ENCODE data around the gene HIVEP3. TPM values are rescaled to one million over a fixed set of nuclear protein-coding genes. Genes with fewer than 3 reads are reported as not detected.
A peak's percentile ranks its signal among the peaks of the same experiment; 100 is the strongest.

HIVEP3 gene
- total and polyA plus RNA-seq, 11 donors = 3.2 to 11.9 (median 5.0) TPM

DNA sequence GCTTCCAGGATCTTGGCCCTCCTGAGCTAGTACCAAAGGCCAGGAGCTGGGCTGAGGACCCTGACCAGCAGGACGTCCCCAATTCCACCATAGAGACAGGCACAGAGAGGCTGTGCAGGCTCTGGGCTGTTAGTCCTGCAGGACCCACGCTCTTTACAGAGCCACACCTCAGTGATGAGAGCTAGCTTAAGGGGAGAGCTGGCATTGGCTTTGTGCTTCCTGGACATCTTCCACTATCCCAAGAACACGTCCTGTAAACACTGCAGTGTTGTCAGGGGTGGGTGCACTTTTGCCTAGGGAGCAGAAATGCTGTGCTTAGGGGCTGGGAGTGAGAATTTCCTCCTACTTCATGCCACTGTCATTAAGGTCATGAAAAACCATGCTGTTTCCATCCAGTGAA is 342.5 kb downstream of the HIVEP3 start:
- WGBS, 4 donors = 57 to 72% (median 63%) methylated on average over 2 to 3 of the region's 3 CpGs

DNA sequence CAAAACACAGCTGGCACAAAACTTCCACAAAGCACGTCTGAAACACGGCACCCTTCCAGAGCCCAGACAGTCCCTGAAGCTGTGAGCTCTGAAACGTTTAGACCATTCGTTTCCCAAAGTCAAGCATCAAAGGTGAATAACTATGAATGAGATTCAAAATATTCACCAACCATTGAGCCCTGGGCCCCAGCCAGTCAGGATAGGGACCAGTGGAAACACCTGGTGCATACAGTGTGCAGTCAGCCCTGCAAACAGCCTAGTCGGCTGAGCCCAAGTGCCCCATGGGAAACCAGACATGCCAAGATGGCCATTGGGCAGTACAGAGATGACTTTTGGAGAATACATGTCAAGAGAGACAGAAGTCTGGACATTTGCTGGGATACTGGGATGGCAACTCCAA is 343.9 kb downstream of the HIVEP3 start:
- no peaks in the 10 kb centered on the region for H3K27me3 ChIP-seq
- peaks cover 0 to 10% (median 3%) of the 10 kb centered on the region in 12 donors for H3K4me1 ChIP-seq
- ATAC-seq = no peak
- intact Hi-C loops (cut with DNase I) = loop anchor here (2.0 to 10.0 kb wide), 16 partner anchors 58 to 600 kb away; partner anchors contain the start of gene HIVEP3 (in 1 of the 10)
- H3K36me3 ChIP-seq = peaks cover 0 to 28% (median 0%) of the 10 kb centered on the region in 9 donors
- no peaks in the 10 kb centered on the region for H3K9me3 ChIP-seq
- 66 to 71% (median 69%) methylated on average over 5 of the region's 5 CpGs for WGBS, 4 donors
- TF ChIP-seq, protein P1, sequence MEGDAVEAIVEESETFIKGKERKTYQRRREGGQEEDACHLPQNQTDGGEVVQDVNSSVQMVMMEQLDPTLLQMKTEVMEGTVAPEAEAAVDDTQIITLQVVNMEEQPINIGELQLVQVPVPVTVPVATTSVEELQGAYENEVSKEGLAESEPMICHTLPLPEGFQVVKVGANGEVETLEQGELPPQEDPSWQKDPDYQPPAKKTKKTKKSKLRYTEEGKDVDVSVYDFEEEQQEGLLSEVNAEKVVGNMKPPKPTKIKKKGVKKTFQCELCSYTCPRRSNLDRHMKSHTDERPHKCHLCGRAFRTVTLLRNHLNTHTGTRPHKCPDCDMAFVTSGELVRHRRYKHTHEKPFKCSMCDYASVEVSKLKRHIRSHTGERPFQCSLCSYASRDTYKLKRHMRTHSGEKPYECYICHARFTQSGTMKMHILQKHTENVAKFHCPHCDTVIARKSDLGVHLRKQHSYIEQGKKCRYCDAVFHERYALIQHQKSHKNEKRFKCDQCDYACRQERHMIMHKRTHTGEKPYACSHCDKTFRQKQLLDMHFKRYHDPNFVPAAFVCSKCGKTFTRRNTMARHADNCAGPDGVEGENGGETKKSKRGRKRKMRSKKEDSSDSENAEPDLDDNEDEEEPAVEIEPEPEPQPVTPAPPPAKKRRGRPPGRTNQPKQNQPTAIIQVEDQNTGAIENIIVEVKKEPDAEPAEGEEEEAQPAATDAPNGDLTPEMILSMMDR (IDR thresholded peaks at IDR 0.05) = no peak
- no peak for TF ChIP-seq POLR2A (IDR thresholded peaks at IDR 0.05)
- no peak overlapping the region for H3K27ac ChIP-seq
- DNase-seq = no peak
- H3K4me3 ChIP-seq = no peak overlapping the region

More for the DNA sequence above, 342.5 kb downstream of the HIVEP3 start:
- DNase-seq (no peak), ATAC-seq (no peak)
- Histone ChIP-seq H3K9me3 (no peaks in the 10 kb centered on the region), H3K4me1 (peaks cover 0 to 10% (median 3%) of the 10 kb centered on the region in 12 donors), H3K27me3 (no peaks in the 10 kb centered on the region), H3K4me3 (no peak overlapping the region), H3K36me3 (peaks cover 0 to 18% (median 0%) of the 10 kb centered on the region in 9 donors), H3K27ac (no peak overlapping the region)
- intact Hi-C loops (cut with DNase I) = loop anchor here (5.0 to 10.0 kb wide), 11 partner anchors 59 to 599 kb away; partner anchors contain the start of gene HIVEP3 (in 1 of the 10)
- TF ChIP-seq, protein P1 (IDR thresholded peaks at IDR 0.05) = no peak
- TF ChIP-seq POLR2A (IDR thresholded peaks at IDR 0.05) = no peak

DNA sequence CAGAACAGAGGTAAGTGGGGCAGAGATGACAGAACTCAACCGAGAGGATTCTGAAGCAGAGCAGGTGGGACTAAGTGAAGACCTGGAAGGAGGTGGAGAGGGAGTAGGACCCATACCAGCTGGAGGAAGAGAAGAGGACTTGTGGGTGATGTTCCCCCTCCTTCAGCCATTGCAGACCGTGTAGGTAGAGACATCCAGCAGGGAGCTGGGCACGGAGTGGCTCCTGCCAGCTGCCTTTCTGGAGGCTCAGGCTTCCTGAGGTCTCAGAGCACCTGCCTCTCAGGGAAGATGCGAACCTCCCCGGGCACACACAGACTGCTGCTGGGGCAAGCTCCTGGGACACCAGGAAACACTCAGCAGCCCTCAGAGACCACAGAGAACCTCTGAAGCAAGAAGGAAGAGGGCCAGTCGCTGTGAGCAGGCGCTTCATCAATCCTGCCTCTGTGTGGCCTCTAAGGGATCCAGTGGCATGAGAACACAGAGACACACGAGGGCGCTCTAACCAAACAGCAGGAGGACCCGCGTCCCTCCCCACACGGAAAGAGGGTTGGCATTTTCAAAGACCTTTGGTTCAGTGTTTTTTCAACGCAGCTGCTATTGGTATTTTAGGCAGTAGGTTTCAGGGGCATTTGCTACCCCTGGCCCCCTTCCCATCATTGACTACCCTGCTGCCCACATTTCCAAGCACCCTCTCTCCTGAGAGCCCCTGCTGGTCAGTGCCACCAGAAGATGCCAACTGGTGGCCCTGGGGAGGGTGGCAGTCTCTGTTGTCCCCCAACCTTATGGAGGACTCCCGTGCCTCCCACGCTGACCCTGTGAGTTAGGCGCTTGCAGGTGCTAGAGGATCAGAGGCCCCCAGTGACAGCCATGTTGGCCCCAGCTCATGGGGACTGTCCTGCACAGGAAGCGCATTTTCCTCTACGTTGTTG is 344.7 kb downstream of the HIVEP3 start:
- Histone ChIP-seq H3K27me3 (no peaks in the 10 kb centered on the region), H3K36me3 (peaks cover 0 to 24% (median 0%) of the 10 kb centered on the region in 9 donors), H3K9me3 (no peaks in the 10 kb centered on the region), H3K27ac (no peak overlapping the region), H3K4me3 (no peak overlapping the region), H3K4me1 (peaks cover 0 to 10% (median 3%) of the 10 kb centered on the region in 12 donors)
- ATAC-seq (peak; percentile 62 to 95 (median 92)), DNase-seq (peak; percentile 77 to 87 (median 82))
- intact Hi-C loops (cut with DNase I) = loop anchor here (2.0 to 10.0 kb wide), 13 partner anchors 57 to 601 kb away; partner anchors contain the start of gene HIVEP3 (in 1 of the 10)
- WGBS, 4 donors = 32 to 57% (median 35%) methylated on average over 10 to 18 of the region's 18 CpGs
- TF ChIP-seq, protein P1 (IDR thresholded peaks at IDR 0.05) = peak; percentile 83 to 93 (median 88)
- no peak for TF ChIP-seq POLR2A (IDR thresholded peaks at IDR 0.05)

DNA sequence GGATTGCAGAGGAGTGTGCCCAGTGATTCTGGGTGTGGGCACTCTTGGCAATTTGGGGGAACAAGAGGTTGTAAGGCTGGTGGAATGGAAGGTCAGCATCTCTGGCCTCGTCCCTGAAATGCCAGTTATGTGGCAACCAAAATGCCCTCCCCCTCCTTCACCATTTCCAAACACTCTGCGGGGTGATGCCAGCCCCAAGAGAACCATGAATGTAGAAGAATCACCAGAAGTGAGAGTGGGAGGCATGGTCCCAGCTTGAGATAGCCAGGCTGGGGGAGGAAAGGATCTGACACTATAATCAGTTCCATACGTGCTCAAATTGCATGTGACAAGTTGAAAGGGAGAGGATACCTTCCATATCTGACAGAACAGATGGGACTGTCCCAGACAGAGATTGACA is 345.5 kb downstream of the HIVEP3 start:
- no peak for TF ChIP-seq POLR2A (IDR thresholded peaks at IDR 0.05)
- TF ChIP-seq, protein P1 (IDR thresholded peaks at IDR 0.05) = no peak
- ATAC-seq (no peak), DNase-seq (no peak)
- intact Hi-C loops (cut with DNase I) = loop anchor here (5.0 to 10.0 kb wide), 11 partner anchors 56 to 602 kb away; partner anchors contain the start of gene HIVEP3 (in 1 of the 10)
- Histone ChIP-seq H3K27me3 (no peaks in the 10 kb centered on the region), H3K27ac (no peak overlapping the region), H3K9me3 (no peaks in the 10 kb centered on the region), H3K36me3 (peaks cover 0 to 24% (median 0%) of the 10 kb centered on the region in 9 donors), H3K4me1 (peaks cover 0 to 10% (median 3%) of the 10 kb centered on the region in 12 donors), H3K4me3 (no peak overlapping the region)
- WGBS, 4 donors = 92 to 94% (median 93%) methylated on average over 3 of the region's 3 CpGs

Measured in heart left ventricle (tissue), 16 donors.